Loucy (cell line): Measurements from ENCODE around the gene SLC25A26.

Experiments
- CTCF ChIP-seq: fragments of 200-600 bp; sonication (generic); conservative IDR thresholded peaks from 2 replicates; pipeline ENCODE4 v1.5.1; 2014; ENCODE audit warnings: mild to moderate bottlenecking, antibody characterized with exemption, low read length
- EZH2phosphoT487 ChIP-seq: fragments of 200-600 bp; IDR thresholded peaks from 2 replicates; pipeline ENCODE4 v1.6.1; 2018; ENCODE audit warnings: antibody characterized with exemption, mild to moderate bottlenecking, moderate library complexity, borderline replicate concordance

GRCh38 chr3:66326340-66326739, 105.5 kb downstream of the SLC25A26 start:
- TF ChIP-seq CTCF (no peak), EZH2phosphoT487 (no peak)
